Measurements from ENCODE around the gene ATRN. TPM values are rescaled to one million over a fixed set of nuclear protein-coding genes. Genes with fewer than 3 reads are reported as not detected.

ATRN gene
- total and polyA plus RNA-seq, 4 donors = 8.4 to 104 (median 46.0) TPM

- peak overlapping the region; percentile 70 to 82 for H3K9ac ChIP-seq (ENCODE audit: low read depth in 1 of 2, low read length in 2 of 2)
- H3K4me3 ChIP-seq (ENCODE audit: low read depth in 1 of 3, low read length in 3 of 3) = peak overlapping the region; percentile 73 to 96 (median 88)
- H3K9me3 ChIP-seq (ENCODE audit: control insufficient read depth in 4 of 4, low read length in 3 of 4) = no peaks in the 10 kb centered on the region
- under 1% methylated on average over 30 of the region's 30 CpGs for whole genome bisulfite sequencing
- peaks cover 4 to 41% (median 36%) of the 10 kb centered on the region in 4 donors for H3K4me1 ChIP-seq (ENCODE audit: control insufficient read depth in 4 of 4, insufficient read depth in 4 of 4, low read length in 3 of 4)
- no peak for TF ChIP-seq SP1 (IDR thresholded peaks at IDR 0.05)
- TF ChIP-seq ZBTB33 (IDR thresholded peaks at IDR 0.05) = no peak
- no peak for TF ChIP-seq GABPA (IDR thresholded peaks at IDR 0.05 in 1 of 2, conservative IDR thresholded peaks at IDR 0.05 in 1 of 2)
- no peak for TF ChIP-seq ATF3 (IDR thresholded peaks at IDR 0.05)
- no peak for TF ChIP-seq JUND (IDR thresholded peaks at IDR 0.05)
- no peak for TF ChIP-seq HNF4G (IDR thresholded peaks at IDR 0.05)
- TF ChIP-seq NR2F2 (IDR thresholded peaks at IDR 0.05) = no peak
- no peak for TF ChIP-seq RXRA (IDR thresholded peaks at IDR 0.05)
- no peak for TF ChIP-seq YY1 (IDR thresholded peaks at IDR 0.05)
- TF ChIP-seq TAF1 (conservative IDR thresholded peaks at IDR 0.05) = no peak
- no peak for DNase-seq (ENCODE audit: low spot score)
- H3K36me3 ChIP-seq (ENCODE audit: control insufficient read depth in 4 of 4, insufficient read depth in 3 of 4, low read depth in 1 of 4, low read length in 3 of 4) = no peaks in the 10 kb centered on the region
- peak overlapping the region; percentile 81 to 93 for H3K27ac ChIP-seq (ENCODE audit: low read depth in 1 of 2, low read length in 2 of 2)
- H3K27me3 ChIP-seq (ENCODE audit: control insufficient read depth in 4 of 4, insufficient read depth in 4 of 4, low read length in 3 of 4) = no peaks in the 10 kb centered on the region
Observed at GRCh38 chr20:3471397-3472021, 691 bp downstream of the ATRN start.

GRCh38 chr20:3472105-3472504 lies 1.3 kb downstream of the ATRN start:
- H3K27me3 ChIP-seq (ENCODE audit: control insufficient read depth in 4 of 4, insufficient read depth in 4 of 4, low read length in 3 of 4) = no peaks in the 10 kb centered on the region
- H3K4me3 ChIP-seq (ENCODE audit: low read depth in 1 of 3, low read length in 3 of 3) = peak overlapping the region; percentile 73 to 96 (median 88)
- peak overlapping the region; percentile 81 to 93 for H3K27ac ChIP-seq (ENCODE audit: low read depth in 1 of 2, low read length in 2 of 2)
- H3K9ac ChIP-seq (ENCODE audit: low read depth in 1 of 2, low read length in 2 of 2) = peak overlapping the region; percentile 70 to 82
- peaks cover 4 to 41% (median 36%) of the 10 kb centered on the region in 4 donors for H3K4me1 ChIP-seq (ENCODE audit: control insufficient read depth in 4 of 4, insufficient read depth in 4 of 4, low read length in 3 of 4)
- TF ChIP-seq MAX (IDR thresholded peaks at IDR 0.05) (peak; percentile 57), SP1 (IDR thresholded peaks at IDR 0.05) (peak; percentile 46), ZBTB33 (IDR thresholded peaks at IDR 0.05) (peak; percentile 43), ATF3 (IDR thresholded peaks at IDR 0.05) (no peak), YY1 (IDR thresholded peaks at IDR 0.05) (no peak), HNF4A (conservative IDR thresholded peaks at IDR 0.05) (peak; percentile 87), JUND (IDR thresholded peaks at IDR 0.05) (no peak), REST (IDR thresholded peaks at IDR 0.05) (no peak), HNF4G (IDR thresholded peaks at IDR 0.05) (no peak), RXRA (IDR thresholded peaks at IDR 0.05) (peak; percentile 64 to 81), RAD21 (IDR thresholded peaks at IDR 0.05) (peak in 1 of 2 donors; percentile 21)
- no peak for DNase-seq (ENCODE audit: low spot score)
- 24% methylated on average over 3 of the region's 3 CpGs for WGBS
- H3K36me3 ChIP-seq (ENCODE audit: control insufficient read depth in 4 of 4, insufficient read depth in 3 of 4, low read depth in 1 of 4, low read length in 3 of 4) = no peaks in the 10 kb centered on the region
- no peaks in the 10 kb centered on the region for H3K9me3 ChIP-seq (ENCODE audit: control insufficient read depth in 4 of 4, low read length in 3 of 4)

All from liver (tissue), 9 donors.